AG09309 (cell line): Measurements from ENCODE around the gene PGGT1B.

Experiments
- DNase-seq: peaks from one replicate; pipeline ENCODE4 v3.0.0-alpha.2; 2010; ENCODE audit warnings: low read depth
- H3K4me3 ChIP-seq: 2 replicates; pipeline ENCODE4 v1.5.1; 2011; ENCODE audit warnings: mild to moderate bottlenecking, low read depth, low read length, moderate library complexity; ENCODE audit not compliant: control insufficient read depth
- TF ChIP-seq, protein P1 (sequence below): IDR thresholded peaks from 2 replicates; pipeline ENCODE4 v1.5.1; 2011; ENCODE audit warnings: mild to moderate bottlenecking, low read depth, low read length, inconsistent platforms; ENCODE audit not compliant: insufficient read depth, control insufficient read depth; ENCODE audit errors: missing control alignments

The PGGT1B gene

DNA sequence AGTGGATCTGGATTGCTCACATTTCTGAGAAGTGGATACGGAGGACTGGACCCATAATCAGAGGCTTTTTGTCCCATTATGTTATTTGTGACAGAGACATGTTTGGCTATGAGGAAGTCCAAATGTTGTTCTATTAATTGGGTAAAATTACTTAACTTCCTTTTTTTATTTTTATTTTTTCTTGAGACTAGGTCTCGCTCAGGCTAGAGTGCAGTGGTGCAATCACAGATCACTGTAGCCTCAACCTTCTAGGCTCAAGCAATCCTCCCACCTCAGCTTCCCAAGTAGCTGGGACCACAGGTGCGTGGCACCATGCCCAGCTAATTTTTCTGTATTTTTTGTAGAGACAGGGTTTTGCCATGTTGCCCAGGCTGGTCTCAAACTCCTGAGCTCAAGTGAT is 11.9 kb upstream of the PGGT1B start:
- DNase-seq = no peak
- no peak overlapping the region for H3K4me3 ChIP-seq
- TF ChIP-seq, protein P1, sequence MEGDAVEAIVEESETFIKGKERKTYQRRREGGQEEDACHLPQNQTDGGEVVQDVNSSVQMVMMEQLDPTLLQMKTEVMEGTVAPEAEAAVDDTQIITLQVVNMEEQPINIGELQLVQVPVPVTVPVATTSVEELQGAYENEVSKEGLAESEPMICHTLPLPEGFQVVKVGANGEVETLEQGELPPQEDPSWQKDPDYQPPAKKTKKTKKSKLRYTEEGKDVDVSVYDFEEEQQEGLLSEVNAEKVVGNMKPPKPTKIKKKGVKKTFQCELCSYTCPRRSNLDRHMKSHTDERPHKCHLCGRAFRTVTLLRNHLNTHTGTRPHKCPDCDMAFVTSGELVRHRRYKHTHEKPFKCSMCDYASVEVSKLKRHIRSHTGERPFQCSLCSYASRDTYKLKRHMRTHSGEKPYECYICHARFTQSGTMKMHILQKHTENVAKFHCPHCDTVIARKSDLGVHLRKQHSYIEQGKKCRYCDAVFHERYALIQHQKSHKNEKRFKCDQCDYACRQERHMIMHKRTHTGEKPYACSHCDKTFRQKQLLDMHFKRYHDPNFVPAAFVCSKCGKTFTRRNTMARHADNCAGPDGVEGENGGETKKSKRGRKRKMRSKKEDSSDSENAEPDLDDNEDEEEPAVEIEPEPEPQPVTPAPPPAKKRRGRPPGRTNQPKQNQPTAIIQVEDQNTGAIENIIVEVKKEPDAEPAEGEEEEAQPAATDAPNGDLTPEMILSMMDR = no peak

DNA sequence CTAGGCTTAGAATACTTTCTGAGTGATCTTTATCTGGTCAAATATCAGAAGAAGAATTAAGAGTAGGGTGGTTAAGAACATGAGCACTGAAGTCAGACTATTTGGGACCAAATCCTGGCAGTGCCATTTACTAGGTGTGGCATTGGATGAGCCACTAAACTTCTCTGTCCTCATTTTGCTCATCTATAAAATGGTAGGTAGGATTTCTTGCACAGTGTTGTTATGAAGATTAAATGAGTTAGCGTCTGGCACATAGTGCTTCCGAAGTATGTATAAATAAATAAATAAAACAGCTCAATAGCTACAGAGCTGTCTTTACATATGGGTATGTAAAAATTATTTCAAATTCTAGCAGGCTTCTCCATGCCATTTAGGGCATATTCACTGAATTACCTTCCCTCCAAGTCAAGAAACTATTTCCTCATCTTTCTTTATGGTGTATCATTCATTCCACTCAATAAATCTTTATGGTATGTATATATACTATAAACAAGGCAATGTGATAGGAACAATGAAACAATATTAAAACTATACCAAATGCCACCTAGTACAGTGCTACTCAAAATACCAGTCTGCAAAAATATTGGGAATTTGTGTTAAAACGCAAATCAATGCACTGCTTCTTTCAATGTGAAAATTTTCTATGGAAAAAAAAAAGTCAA is 9.8 kb upstream of the PGGT1B start:
- no peak overlapping the region for H3K4me3 ChIP-seq
- DNase-seq = no peak
- TF ChIP-seq, protein P1 = no peak

DNA sequence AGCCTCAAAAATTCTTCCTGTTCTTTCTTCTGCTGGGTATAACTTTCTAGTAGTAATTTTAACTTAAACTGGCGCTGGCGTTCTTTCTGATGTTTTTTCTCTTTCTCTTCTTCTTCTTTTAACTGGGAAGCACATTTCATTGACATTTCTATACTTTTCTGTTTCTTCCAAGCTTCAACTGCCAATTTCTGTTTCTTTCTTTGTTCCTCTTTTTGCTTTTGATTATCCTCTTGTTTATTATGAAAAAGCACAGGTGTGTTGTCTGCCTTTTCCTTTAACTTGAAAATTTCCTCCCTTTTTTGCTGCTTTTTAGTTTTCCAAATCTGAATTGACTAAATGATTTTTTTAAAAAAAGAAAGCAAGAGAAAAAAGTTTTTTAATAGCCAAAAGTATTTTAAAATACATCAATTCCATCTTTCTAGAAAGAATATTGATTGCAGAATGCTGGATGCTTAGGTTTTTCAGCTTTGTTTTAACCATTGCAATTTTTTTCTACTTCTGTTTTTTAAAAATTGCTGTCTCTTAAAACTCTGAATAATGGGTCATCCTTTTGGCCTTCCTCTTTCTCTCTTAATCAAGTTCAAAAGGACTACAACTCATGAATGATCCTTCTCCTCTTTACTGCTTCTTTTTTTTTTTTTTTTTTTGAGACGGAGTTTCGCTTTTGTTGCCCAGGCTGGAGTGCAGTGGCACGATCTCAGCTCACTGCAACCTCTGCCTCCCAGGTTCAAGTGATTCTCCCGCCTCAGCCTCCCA is 8.8 kb upstream of the PGGT1B start:
- H3K4me3 ChIP-seq = no peak overlapping the region
- TF ChIP-seq, protein P1 = no peak
- DNase-seq = no peak

DNA sequence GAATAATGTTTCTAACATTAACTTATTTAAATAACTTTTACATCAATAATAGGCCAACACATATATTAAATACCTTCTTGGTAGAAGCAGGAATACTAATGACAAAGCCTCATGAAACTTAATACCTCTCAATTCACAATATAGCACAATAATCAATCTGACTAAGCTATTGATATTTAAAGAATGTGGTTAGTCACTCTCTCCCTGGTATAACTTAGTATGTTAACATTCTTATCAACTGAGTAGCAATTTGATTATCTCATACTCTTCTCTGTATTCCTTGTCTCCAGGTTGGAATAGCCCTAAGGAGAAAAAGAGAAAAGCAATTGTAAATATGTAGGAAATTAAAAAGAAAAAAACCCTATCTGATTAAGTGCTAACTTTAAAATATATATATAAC is 4.9 kb upstream of the PGGT1B start:
- H3K4me3 ChIP-seq = no peak overlapping the region
- TF ChIP-seq, protein P1 = no peak
- DNase-seq = no peak

DNA sequence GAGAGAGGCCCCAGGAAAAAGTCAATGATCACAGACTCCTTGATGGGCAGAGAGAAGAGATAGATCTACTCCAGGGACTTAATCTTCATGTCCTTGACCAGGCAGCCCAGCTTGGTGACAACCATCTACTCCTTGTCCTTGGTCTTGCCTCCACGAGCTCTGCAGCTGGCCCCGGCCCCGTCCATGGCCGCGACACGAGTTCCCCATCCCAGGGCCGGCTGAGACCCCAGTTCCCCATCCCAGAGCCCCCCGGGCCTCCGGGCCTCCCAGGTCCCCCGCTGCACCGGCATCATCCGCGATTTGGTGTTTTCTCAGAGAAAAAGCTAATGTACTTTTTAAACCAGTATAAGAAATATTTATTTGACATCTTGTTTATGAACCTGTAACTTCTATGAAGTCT is 2.5 kb upstream of the PGGT1B start:
- DNase-seq = no peak
- TF ChIP-seq, protein P1 = no peak
- no peak overlapping the region for H3K4me3 ChIP-seq

DNA sequence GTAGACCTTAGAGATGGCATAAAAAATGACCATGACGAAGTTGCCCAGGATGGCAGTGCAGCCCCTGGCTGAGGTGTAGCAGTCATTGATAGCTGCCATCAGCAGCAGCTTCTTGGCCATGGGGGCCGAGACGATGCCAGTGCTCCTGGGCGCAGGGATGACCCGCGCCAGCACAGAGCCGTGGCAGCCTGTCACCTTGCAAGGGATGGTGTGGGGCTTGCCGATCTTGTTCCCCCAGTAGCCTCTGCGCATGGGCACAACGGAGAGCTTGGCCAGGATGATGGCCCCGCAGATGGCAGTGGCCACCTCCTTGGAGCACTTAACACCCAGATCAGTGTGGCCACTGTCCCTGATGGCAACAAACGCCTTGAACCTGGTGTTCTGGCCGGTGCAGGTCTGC is 2.1 kb upstream of the PGGT1B start:
- H3K4me3 ChIP-seq = no peak overlapping the region
- TF ChIP-seq, protein P1 = no peak
- DNase-seq = no peak
